Gastrocnemius medialis (tissue), 4 donors: ENCODE data around the gene SPIN2A. TPM values are rescaled to one million over a fixed set of nuclear protein-coding genes. Genes with fewer than 3 reads are reported as not detected.
"Not testable (repeated sequence)": the region's sequence is repeated elsewhere in the genome, so short reads cannot be mapped to it uniquely, and the experiment has no call there.

Experiments
- ATAC-seq, 2 donors: fragments of 150-250 bp; one replicate each; pipeline ENCODE4 v1.9.1; 2016
- DNase-seq, 2 donors: peaks; one replicate each; pipeline ENCODE4 v3.0.0-alpha.2; 2019
- H3K27ac ChIP-seq, 4 donors: fragments of 200-600 bp; sonication (generic); 1 replicate in 1 of 4; 2 replicates in 3 of 4; pipeline ENCODE4 v1.5.1; 2016 to 2018; ENCODE audit warnings: mild to moderate bottlenecking in 2 of 4, moderate library complexity in 1 of 4
- H3K27me3 ChIP-seq, 3 donors: fragments of 200-600 bp; sonication (generic) in 2 of 3; 1 replicate in 1 of 3; 2 replicates in 2 of 3; pipeline versions ENCODE4 v1.5.1 to v1.6.0; 2016 to 2019; ENCODE audit warnings: mild to moderate bottlenecking in 1 of 3, moderate library complexity in 1 of 3
- H3K36me3 ChIP-seq, 2 donors: fragments of 200-600 bp; sonication (generic) in 1 of 2; one replicate each; pipeline ENCODE4 v1.5.1; 2017 to 2018
- H3K4me1 ChIP-seq, 2 donors: fragments of 200-600 bp; sonication (generic) in 1 of 2; one replicate each; pipeline ENCODE4 v1.5.1; 2016 to 2017; ENCODE audit warnings: mild to moderate bottlenecking in 2 of 2
- H3K4me3 ChIP-seq, 4 donors: fragments of 200-600 bp; sonication (generic) in 3 of 4; 1 replicate in 1 of 4; 2 replicates in 3 of 4; pipeline ENCODE4 v1.5.1; 2016 to 2019; ENCODE audit warnings: mild to moderate bottlenecking in 2 of 4
- H3K9me3 ChIP-seq, 3 donors: fragments of 200-600 bp; sonication (generic) in 2 of 3; 1 replicate in 1 of 3; 2 replicates in 2 of 3; pipeline ENCODE4 v1.5.1; 2016 to 2019
- CTCF ChIP-seq, 5 experiments: fragments of 450-650 bp in 3 of 5; fragments of 200-600 bp in 2 of 5; sonication (generic) in 2 of 5; IDR thresholded peaks in 4 of 5; conservative IDR thresholded peaks in 1 of 5; 1 replicate in 4 of 5; 2 replicates in 1 of 5; pipeline ENCODE4 v1.5.1; 2016 to 2019; ENCODE audit warnings: antibody characterized with exemption in 5 of 5, mild to moderate bottlenecking in 3 of 5, moderate library complexity in 3 of 5
- POLR2A ChIP-seq, 2 donors: fragments of 450-650 bp; IDR thresholded peaks; one replicate each; pipeline ENCODE4 v1.6.1; 2017; ENCODE audit warnings: antibody characterized with exemption in 2 of 2, mild to moderate bottlenecking in 2 of 2, moderate library complexity in 2 of 2
- in situ Hi-C, 4 donors: fragments of 200-750 bp; cut with MboI; loops; one replicate each; pipeline versions ENCODE4 v1.15.0 to v1.8.0; 2017; ENCODE audit warnings: low sequenced_read_pairs in 4 of 4
- intact Hi-C: fragments of 100-400 bp; cut with DNase I; formaldehyde crosslinking; loops from one replicate; pipeline ENCODE4 v1.15.1; 2023; ENCODE audit warnings: low total_unique reads
- total RNA-seq, 4 donors: library from RNA; depleted of rRNA; stranded (reverse); fragments of >200 nt; gene quantifications; one replicate each; pipeline versions ENCODE4 v1.1.0 to v1.2.3, GENCODE V29; 2016

The SPIN2A gene
- total RNA-seq, 4 donors from 2014 or later, result not detected

DNA sequence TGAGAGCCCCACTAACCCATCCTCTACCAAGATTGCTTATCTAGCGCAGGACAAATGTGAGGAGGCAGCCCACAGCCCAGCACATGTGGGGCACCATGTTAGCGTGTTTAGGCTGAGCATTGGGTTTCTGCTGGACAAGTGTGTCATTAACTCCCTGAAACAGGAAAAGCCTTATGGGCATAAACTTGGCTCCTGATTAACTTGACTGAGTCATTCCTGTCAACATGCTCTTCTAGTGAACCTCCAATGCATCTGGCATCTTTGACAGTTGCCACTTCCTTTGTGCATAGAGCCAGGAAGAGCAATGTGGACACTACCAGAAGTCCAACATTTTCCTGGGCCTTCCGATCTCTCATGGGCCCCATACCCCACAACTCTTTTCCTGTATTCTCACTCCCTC is 2.5 kb downstream of the SPIN2A start:
- Histone ChIP-seq H3K36me3 (no peaks in the 10 kb centered on the region), H3K27me3 (no peaks in the 10 kb centered on the region), H3K27ac (no peak overlapping the region), H3K9me3 (no peaks in the 10 kb centered on the region), H3K4me3 (no peak overlapping the region), H3K4me1 (no peaks in the 10 kb centered on the region)
- no peak for TF ChIP-seq CTCF (IDR thresholded peaks at IDR 0.05 in 4 of 5, conservative IDR thresholded peaks at IDR 0.05 in 1 of 5)
- ATAC-seq (no peak), DNase-seq (no peak)
- intact Hi-C loops (no loop called here), in situ Hi-C loops (no loop called here)

DNA sequence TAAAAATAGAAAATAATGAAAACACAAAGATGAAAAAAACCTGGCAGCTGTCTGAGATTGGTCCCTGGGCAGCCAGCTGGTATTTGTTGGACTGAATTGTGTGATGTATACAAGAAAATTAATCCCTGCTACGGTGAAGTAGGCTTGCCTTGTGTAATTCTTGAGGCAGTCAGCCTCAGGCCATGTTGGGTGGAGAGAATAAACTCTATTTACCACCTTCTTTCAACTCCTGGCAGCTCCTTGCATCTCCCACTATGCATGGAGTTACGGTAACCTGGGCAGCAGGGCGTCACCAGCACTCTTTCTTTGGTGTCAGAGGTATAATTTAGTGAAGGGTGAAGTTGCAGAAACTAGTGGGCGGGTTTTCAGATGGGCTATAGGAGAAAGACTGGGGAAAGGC is 3.5 kb downstream of the SPIN2A start:
- TF ChIP-seq CTCF (IDR thresholded peaks at IDR 0.05 in 4 of 5, conservative IDR thresholded peaks at IDR 0.05 in 1 of 5), result no peak
- no peak for TF ChIP-seq POLR2A (IDR thresholded peaks at IDR 0.05)
- H3K9me3 ChIP-seq, result no peaks in the 10 kb centered on the region
- no peaks in the 10 kb centered on the region for H3K4me1 ChIP-seq
- H3K4me3 ChIP-seq, result no peak overlapping the region
- in situ Hi-C loops (no loop called here), intact Hi-C loops (no loop called here)
- no peaks in the 10 kb centered on the region for H3K27me3 ChIP-seq
- DNase-seq (no peak), ATAC-seq (no peak)
- no peaks in the 10 kb centered on the region for H3K36me3 ChIP-seq
- H3K27ac ChIP-seq, result no peak overlapping the region

DNA sequence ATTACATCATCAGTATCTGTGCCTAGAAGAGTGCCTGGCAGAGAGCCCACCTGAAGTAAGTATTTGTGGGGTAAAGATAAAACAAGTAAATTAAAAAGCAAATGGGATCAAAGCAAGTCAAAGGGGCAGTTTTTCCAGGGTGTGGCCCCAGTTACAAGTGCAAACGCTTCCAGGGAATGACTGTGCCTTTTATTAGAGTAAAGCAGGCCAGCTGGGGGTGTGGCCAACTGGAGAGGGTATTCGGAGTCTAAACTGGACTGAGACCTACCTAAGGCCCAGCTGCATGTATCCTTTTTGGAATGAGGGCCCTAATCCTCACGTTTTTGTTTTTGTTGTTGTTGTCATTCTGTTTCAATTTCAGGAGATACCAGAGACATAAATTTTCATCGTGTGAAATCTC is 3.9 kb downstream of the SPIN2A start:
- in situ Hi-C loops, H3K4me1 ChIP-seq, H3K9me3 ChIP-seq, H3K36me3 ChIP-seq, H3K27me3 ChIP-seq, H3K4me3 ChIP-seq, DNase-seq, ATAC-seq, H3K27ac ChIP-seq, intact Hi-C loops: not testable (repeated sequence)

DNA sequence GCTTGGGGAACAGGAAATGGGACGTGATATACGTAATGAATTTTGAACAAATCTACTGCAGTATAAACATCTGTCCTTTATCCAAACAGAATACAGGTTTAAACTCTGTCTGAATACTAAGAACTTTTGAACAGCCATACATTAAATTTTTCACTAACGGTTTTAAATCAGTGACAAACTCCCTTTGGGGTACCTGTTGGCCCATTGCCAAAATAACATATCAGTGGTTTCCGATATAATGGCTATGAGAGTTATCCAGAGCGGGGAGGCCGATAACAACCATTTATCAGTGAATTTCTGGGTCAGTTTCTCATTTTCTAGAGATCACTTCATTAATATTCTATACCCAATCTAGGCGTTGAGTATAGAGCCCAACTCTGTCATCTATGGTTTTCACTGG is 5.2 kb downstream of the SPIN2A start:
- TF ChIP-seq CTCF (IDR thresholded peaks at IDR 0.05 in 4 of 5, conservative IDR thresholded peaks at IDR 0.05 in 1 of 5) (no peak), POLR2A (IDR thresholded peaks at IDR 0.05) (no peak)
- in situ Hi-C loops, result no loop called here

DNA sequence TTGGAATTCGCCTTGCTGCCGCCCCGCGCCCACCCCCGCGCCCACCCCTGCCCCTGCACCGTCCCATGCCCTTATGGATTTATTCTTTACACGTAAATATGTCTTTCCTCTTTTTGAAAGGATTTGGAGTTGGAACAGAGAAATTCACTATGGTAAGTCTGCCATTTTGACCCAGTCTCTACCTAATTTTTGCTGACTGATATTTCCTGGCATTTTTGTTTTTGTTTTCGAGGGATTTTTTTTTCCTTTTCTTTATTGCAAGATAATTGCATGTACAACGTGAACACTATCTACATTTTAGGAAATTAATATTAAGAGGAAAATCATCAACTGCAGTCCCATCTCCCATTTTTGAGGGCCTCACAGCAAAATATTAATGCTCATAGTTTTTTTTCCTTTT is 15.4 kb downstream of the SPIN2A start:
- Histone ChIP-seq H3K4me1 (peaks cover 0 to 3% of the 10 kb centered on the region in 2 donors), H3K27ac (peak overlapping the region; percentile 80 to 86 (median 85)), H3K4me3 (peak overlapping the region; percentile 63 to 71 (median 71)), H3K9me3 (no peaks in the 10 kb centered on the region), H3K27me3 (no peaks in the 10 kb centered on the region), H3K36me3 (no peaks in the 10 kb centered on the region)
- DNase-seq (no peak), ATAC-seq (no peak)
- intact Hi-C loops, result loop anchor here (5.0 kb wide), 1 partner anchor 320 kb away; no protein-coding TSS in a partner anchor
- TF ChIP-seq POLR2A (IDR thresholded peaks at IDR 0.05), result no peak
- in situ Hi-C loops, result no loop called here

More for the DNA sequence above, 5.2 kb downstream of the SPIN2A start:
- Histone ChIP-seq H3K27ac (no peak overlapping the region), H3K9me3 (no peaks in the 10 kb centered on the region), H3K4me1 (no peaks in the 10 kb centered on the region), H3K36me3 (no peaks in the 10 kb centered on the region), H3K4me3 (no peak overlapping the region), H3K27me3 (no peaks in the 10 kb centered on the region)
- intact Hi-C loops, result no loop called here
- ATAC-seq, result no peak
- no peak for DNase-seq

- in situ Hi-C loops (no loop called here), intact Hi-C loops (loop anchor here (5.0 kb wide), 1 partner anchor 319 kb away; no protein-coding TSS in a partner anchor)
- DNase-seq (peak; percentile 54 to 68), ATAC-seq (peak; percentile 97 to 98)
- Histone ChIP-seq H3K27me3 (no peaks in the 10 kb centered on the region), H3K4me1 (peaks cover 0 to 3% of the 10 kb centered on the region in 2 donors), H3K9me3 (no peaks in the 10 kb centered on the region), H3K27ac (peak within 1 kb of the TSS; percentile 80 to 86 (median 85)), H3K4me3 (peak within 1 kb of the TSS; percentile 63 to 71 (median 71)), H3K36me3 (no peaks in the 10 kb centered on the region)
- peak; percentile 36 to 41 for TF ChIP-seq POLR2A (IDR thresholded peaks at IDR 0.05)
- TF ChIP-seq CTCF (IDR thresholded peaks at IDR 0.05 in 4 of 5, conservative IDR thresholded peaks at IDR 0.05 in 1 of 5), result peak in 1 of 5 experiments; percentile 24
Observed at GRCh38 chrX:57121162-57121755, 15.9 kb downstream of the SPIN2A start, which contains the start of gene SPIN2B. Gene SPIN2B (minus strand): TSS chrX:57121548.

GRCh38 chrX:57120619-57121161 is 16.5 kb downstream of the SPIN2A start:
- H3K27ac ChIP-seq, result peak overlapping the region; percentile 80 to 86 (median 85)
- H3K9me3 ChIP-seq, DNase-seq, H3K4me1 ChIP-seq, H3K36me3 ChIP-seq, H3K27me3 ChIP-seq, in situ Hi-C loops: not testable (repeated sequence)
- peak overlapping the region; percentile 63 to 71 (median 71) for H3K4me3 ChIP-seq
- intact Hi-C loops, result loop anchor here (5.0 kb wide), 1 partner anchor 318 kb away; no protein-coding TSS in a partner anchor
- peak; percentile 7 to 42 for ATAC-seq
